PFSK-1 (cell line): ENCODE measurements around the gene ZNF282.

Experiments
- FOXP2 ChIP-seq: optimal IDR thresholded peaks from 2 replicates; pipeline ENCODE3; 2011; ENCODE audit warnings: borderline replicate concordance, control low read depth, inconsistent platforms; ENCODE audit not compliant: insufficient read depth; ENCODE audit errors: extremely low read length, extremely low read depth
- POLR2AphosphoS5 ChIP-seq: IDR thresholded peaks from 2 replicates; pipeline ENCODE4 v1.6.1; 2012; ENCODE audit warnings: low read depth, mild to moderate bottlenecking, control low read depth, low read length, moderate library complexity
- SIN3A ChIP-seq: IDR thresholded peaks from 2 replicates; pipeline ENCODE4 v1.6.1; 2012; ENCODE audit warnings: mild to moderate bottlenecking, low read length, moderate library complexity, borderline replicate concordance; ENCODE audit not compliant: insufficient read depth
- TAF1 ChIP-seq: IDR thresholded peaks from 2 replicates; pipeline ENCODE4 v1.6.1; 2012; ENCODE audit warnings: low read length, control low read depth, borderline replicate concordance; ENCODE audit not compliant: insufficient read depth
- TF ChIP-seq, protein P1 (sequence below), 2 experiments: IDR thresholded peaks; 2 replicates each; pipeline versions ENCODE4 v1.6.1 to v1.8.0; 2011 to 2012; ENCODE audit warnings: low read depth in 2 of 2, low read length in 2 of 2, control low read depth in 1 of 2, inconsistent platforms in 1 of 2, mild to moderate bottlenecking in 1 of 2, moderate library complexity in 1 of 2; ENCODE audit not compliant: insufficient read depth in 1 of 2

The ZNF282 gene

DNA sequence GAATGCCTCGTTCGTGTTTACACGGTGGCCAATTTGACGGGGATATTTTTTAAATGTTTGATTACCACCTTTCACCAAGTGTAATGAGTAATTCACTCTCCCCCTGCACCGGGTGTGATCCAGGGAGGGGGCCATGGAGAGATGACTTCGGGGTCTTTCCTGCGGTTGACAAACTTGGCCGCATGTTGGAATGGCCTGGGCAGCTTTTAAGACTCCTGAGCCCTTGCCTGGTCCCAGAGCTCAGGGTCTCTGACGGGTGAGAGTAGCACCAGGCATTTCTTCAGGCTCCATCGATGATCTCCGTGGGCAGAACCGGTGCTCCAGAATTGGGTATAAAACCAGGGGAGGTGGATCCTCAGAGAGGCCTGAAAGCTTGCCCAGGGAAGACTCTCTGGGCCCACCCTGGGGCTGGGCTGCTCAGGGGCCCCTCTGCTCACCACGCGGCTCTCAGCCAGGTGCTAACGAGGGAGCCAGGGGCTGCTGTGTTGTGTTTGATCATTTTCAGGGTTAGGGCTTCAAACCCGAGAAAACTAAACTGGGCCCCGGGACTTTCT is 882 bp downstream of the ZNF282 start:
- TF ChIP-seq, protein P1, sequence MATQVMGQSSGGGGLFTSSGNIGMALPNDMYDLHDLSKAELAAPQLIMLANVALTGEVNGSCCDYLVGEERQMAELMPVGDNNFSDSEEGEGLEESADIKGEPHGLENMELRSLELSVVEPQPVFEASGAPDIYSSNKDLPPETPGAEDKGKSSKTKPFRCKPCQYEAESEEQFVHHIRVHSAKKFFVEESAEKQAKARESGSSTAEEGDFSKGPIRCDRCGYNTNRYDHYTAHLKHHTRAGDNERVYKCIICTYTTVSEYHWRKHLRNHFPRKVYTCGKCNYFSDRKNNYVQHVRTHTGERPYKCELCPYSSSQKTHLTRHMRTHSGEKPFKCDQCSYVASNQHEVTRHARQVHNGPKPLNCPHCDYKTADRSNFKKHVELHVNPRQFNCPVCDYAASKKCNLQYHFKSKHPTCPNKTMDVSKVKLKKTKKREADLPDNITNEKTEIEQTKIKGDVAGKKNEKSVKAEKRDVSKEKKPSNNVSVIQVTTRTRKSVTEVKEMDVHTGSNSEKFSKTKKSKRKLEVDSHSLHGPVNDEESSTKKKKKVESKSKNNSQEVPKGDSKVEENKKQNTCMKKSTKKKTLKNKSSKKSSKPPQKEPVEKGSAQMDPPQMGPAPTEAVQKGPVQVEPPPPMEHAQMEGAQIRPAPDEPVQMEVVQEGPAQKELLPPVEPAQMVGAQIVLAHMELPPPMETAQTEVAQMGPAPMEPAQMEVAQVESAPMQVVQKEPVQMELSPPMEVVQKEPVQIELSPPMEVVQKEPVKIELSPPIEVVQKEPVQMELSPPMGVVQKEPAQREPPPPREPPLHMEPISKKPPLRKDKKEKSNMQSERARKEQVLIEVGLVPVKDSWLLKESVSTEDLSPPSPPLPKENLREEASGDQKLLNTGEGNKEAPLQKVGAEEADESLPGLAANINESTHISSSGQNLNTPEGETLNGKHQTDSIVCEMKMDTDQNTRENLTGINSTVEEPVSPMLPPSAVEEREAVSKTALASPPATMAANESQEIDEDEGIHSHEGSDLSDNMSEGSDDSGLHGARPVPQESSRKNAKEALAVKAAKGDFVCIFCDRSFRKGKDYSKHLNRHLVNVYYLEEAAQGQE (IDR thresholded peaks at IDR 0.05; ENCODE audit: insufficient read depth in 1 of 2, low read depth in 2 of 2, low read length in 2 of 2): no peak
- TF ChIP-seq POLR2AphosphoS5 (no peak), SIN3A (no peak), FOXP2 (no peak), TAF1 (no peak)

DNA sequence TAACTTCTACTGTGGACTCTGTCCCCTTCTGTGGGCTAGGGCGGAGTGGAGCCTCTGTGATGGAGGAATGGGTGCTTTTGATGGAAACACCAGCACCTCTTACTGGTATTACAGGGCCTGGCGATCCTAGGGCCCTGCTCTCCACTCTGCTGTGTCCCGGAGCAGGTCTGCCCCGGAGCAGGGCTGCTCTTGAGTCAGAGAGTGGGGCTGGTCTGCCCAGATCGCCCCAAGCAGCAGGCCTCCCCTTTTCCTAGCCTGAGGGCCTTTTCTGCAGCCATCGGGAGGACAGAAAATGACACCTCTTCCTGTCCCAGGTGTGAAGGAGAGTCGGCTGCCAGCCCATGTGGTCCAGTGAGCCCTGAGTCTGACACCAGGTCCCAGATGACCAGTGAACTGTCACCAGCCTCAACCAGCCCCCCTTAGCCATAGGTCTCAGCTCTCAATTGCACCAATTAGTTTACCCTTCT is 1.4 kb downstream of the ZNF282 start:
- TF ChIP-seq, protein P1 (IDR thresholded peaks at IDR 0.05; ENCODE audit: insufficient read depth in 1 of 2, low read depth in 2 of 2, low read length in 2 of 2): no peak
- TF ChIP-seq FOXP2: no peak
- TF ChIP-seq POLR2AphosphoS5: no peak
- no peak for TF ChIP-seq SIN3A
- TF ChIP-seq TAF1: no peak

DNA sequence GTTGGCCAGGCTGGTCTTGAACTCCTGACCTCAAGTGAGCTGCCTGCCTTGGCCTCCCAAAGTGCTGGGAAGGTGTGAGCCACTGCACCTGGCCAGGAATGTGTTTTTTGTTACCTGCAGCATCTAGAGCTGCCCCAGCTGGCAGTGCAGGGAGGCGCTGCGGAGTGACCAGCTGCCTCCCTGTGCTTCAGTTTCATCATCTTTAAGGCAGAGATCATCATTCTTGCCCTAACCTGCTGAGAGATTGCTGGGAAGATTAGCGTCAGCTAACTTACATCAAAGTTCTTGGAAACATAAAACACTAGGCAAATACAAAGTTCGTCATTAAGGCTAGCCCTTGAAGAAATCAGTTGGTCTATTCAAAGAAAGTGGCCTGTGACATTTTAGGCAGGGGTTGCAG is 2.3 kb downstream of the ZNF282 start:
- TF ChIP-seq FOXP2 (no peak), SIN3A (no peak), POLR2AphosphoS5 (no peak)
- TF ChIP-seq, protein P1 (IDR thresholded peaks at IDR 0.05; ENCODE audit: insufficient read depth in 1 of 2, low read depth in 2 of 2, low read length in 2 of 2): no peak

GRCh38 chr7:149198161-149198816 is 2.9 kb downstream of the ZNF282 start:
- TF ChIP-seq TAF1 (no peak), SIN3A (no peak), POLR2AphosphoS5 (no peak), FOXP2 (no peak)
- TF ChIP-seq, protein P1 (IDR thresholded peaks at IDR 0.05; ENCODE audit: insufficient read depth in 1 of 2, low read depth in 2 of 2, low read length in 2 of 2): no peak
